Natural killer cell treated with Interleukin-12 subunit alpha and Interleukin-12 subunit beta and Interleukin-15 and Interleukin-18, amount 100 ng/mL, for 72 hours (primary cell): ENCODE data around the gene CCDC102A. TPM values are rescaled to one million over a fixed set of nuclear protein-coding genes. Genes with fewer than 3 reads are reported as not detected.
A peak's percentile ranks its signal among the peaks of the same experiment; 100 is the strongest.

Experiments used
- ATAC-seq, 2 donors: fragments of 150-1000 bp; cut with Tn5 transposase in 1 of 2; sonication (Bioruptor Pico), chemical (Tn5 transposase) in 1 of 2; 2 replicates each; pipeline ENCODE4 v1.10.0; 2021
- DNase-seq: peaks from one replicate; pipeline ENCODE4 v3.0.0; 2022; ENCODE audit warnings: low spot score
- H3K27ac Mint-ChIP-seq, 2 donors: 1 replicate in 1 of 2; 2 replicates in 1 of 2; pipeline ENCODE4 v1.8.0; 2022; ENCODE audit warnings: mixed read lengths in 2 of 2, mild to moderate bottlenecking in 1 of 2, moderate library complexity in 1 of 2
- H3K27me3 Mint-ChIP-seq, 2 donors: 1 replicate in 1 of 2; 2 replicates in 1 of 2; pipeline ENCODE4 v1.8.0; 2022; ENCODE audit warnings: mixed read lengths in 2 of 2
- H3K36me3 Mint-ChIP-seq: one replicate; pipeline ENCODE4 v1.8.0; 2022; ENCODE audit warnings: mixed read lengths
- H3K4me1 Mint-ChIP-seq, 2 donors: 1 replicate in 1 of 2; 2 replicates in 1 of 2; pipeline ENCODE4 v1.8.0; 2022; ENCODE audit warnings: low read depth in 2 of 2, mixed read lengths in 2 of 2, mild to moderate bottlenecking in 1 of 2
- H3K4me3 Mint-ChIP-seq: one replicate; pipeline ENCODE4 v1.8.0; 2022; ENCODE audit warnings: mixed read lengths
- H3K9me3 Mint-ChIP-seq: 2 replicates; pipeline ENCODE4 v1.8.0; 2022; ENCODE audit warnings: mixed read lengths
- total RNA-seq, 2 donors: library from RNA; stranded (reverse); gene quantifications; one replicate each; pipeline ENCODE4 v1.2.3, GENCODE V29; 2022

CCDC102A gene
- total RNA-seq, 2 donors from 2014 or later = 13.9 to 21.5 TPM

GRCh38 chr16:57462209-57462977 is 74.0 kb downstream of the CCDC102A start, which contains the start of gene POLR2C:
Gene POLR2C, plus strand, starts transcription at chr16:57462679. Its CDS starts 46 bp downstream, at chr16:57462725.
- peak; percentile 92 for DNase-seq

More at GRCh38 chr16:57462209-57462977, 74.0 kb downstream of the CCDC102A start, which contains the start of gene POLR2C:
- H3K9me3 Mint-ChIP-seq = no peaks in the 10 kb centered on the region
- H3K27me3 Mint-ChIP-seq = no peaks in the 10 kb centered on the region
- H3K36me3 Mint-ChIP-seq = peaks cover 23% of the 10 kb centered on the region
- H3K27ac Mint-ChIP-seq = peak within 1 kb of the TSS; percentile 91 to 95
- peaks cover 22 to 30% of the 10 kb centered on the region in 2 donors for H3K4me1 Mint-ChIP-seq
- H3K4me3 Mint-ChIP-seq = peak within 1 kb of the TSS; percentile 95
- ATAC-seq = peak; percentile 96

Other genes with a start within 250 kb of the CCDC102A start
- gene CCL22, start 177.8 kb downstream of the CCDC102A start, total RNA-seq = 10 to 100 TPM in 1 of 2 donors, not detected in 1; 12.9 TPM
- gene CX3CL1, start 164.1 kb downstream of the CCDC102A start, total RNA-seq = not detected
- gene CCL17, start 131.8 kb downstream of the CCDC102A start, total RNA-seq = 1 to 10 TPM in 1 of 2 donors, not detected in 1; 5.6 TPM
- 10 to 100 TPM; 54.0 to 92.0 TPM for gene CIAPIN1, start 89.2 kb downstream of the CCDC102A start, total RNA-seq
- gene COQ9, start 89.1 kb downstream of the CCDC102A start, total RNA-seq = 10 to 100 TPM; 34.2 to 42.9 TPM
- 10 to 100 TPM; 63.8 to 85.4 TPM for gene POLR2C, start 73.9 kb downstream of the CCDC102A start, total RNA-seq
- gene DOK4, start 50.1 kb downstream of the CCDC102A start, total RNA-seq = 1 to 10 TPM; 4.2 to 6.5 TPM
- 10 to 100 TPM; 86.8 to 95.0 TPM for gene ADGRG5, start 6.1 kb upstream of the CCDC102A start, total RNA-seq
- 10 to 100 TPM in 1 of 2 donors, 1 to 10 TPM in 1; 4.8 to 13.7 TPM for gene ADGRG1, start 92.1 kb upstream of the CCDC102A start, total RNA-seq
- 10 to 100 TPM; 25.4 to 28.9 TPM for gene ADGRG3, start 131.7 kb upstream of the CCDC102A start, total RNA-seq
- gene DRC7, start 158.2 kb upstream of the CCDC102A start, total RNA-seq = not detected
- 10 to 100 TPM; 33.7 to 65.3 TPM for gene KATNB1, start 199.2 kb upstream of the CCDC102A start, total RNA-seq